Forelimb muscle (tissue), 1 donor: ENCODE measurements around the gene RNF208. TPM values are rescaled to one million over a fixed set of nuclear protein-coding genes. Genes with fewer than 3 reads are reported as not detected.

Experiments used
- DNase-seq: peaks from one replicate; pipeline ENCODE4 v3.0.0-alpha.2; 2013; ENCODE audit warnings: low read depth
- polyA plus RNA-seq: library from polyadenylated mRNA; unstranded; fragments of 120-200 nt; gene quantifications from one replicate; pipeline ENCODE4 v1.2.1, GENCODE V29; 2013; ENCODE audit not compliant: insufficient read length

RNF208 gene
- polyA plus RNA-seq, 1 donor, result 2.5 TPM

DNA sequence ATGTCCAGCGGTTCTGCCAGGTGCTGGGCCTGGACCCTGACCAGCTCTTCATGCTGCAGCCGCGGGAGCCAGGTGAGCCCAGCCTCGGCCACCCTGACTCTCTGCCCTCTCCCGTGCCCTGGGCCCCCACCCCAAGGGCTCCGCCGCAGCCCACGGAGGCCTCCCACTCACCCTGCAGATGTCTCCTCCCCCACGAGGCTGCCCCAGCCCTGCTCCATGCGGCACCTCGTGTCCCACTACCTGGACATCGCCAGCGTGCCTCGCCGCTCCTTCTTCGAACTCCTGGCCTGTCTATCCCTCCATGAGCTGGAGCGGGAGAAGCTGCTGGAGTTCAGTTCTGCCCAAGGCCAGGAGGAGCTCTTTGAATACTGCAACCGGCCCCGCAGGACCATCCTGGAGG lies 7.4 kb downstream of the RNF208 start:
- DNase-seq, result no peak

DNA sequence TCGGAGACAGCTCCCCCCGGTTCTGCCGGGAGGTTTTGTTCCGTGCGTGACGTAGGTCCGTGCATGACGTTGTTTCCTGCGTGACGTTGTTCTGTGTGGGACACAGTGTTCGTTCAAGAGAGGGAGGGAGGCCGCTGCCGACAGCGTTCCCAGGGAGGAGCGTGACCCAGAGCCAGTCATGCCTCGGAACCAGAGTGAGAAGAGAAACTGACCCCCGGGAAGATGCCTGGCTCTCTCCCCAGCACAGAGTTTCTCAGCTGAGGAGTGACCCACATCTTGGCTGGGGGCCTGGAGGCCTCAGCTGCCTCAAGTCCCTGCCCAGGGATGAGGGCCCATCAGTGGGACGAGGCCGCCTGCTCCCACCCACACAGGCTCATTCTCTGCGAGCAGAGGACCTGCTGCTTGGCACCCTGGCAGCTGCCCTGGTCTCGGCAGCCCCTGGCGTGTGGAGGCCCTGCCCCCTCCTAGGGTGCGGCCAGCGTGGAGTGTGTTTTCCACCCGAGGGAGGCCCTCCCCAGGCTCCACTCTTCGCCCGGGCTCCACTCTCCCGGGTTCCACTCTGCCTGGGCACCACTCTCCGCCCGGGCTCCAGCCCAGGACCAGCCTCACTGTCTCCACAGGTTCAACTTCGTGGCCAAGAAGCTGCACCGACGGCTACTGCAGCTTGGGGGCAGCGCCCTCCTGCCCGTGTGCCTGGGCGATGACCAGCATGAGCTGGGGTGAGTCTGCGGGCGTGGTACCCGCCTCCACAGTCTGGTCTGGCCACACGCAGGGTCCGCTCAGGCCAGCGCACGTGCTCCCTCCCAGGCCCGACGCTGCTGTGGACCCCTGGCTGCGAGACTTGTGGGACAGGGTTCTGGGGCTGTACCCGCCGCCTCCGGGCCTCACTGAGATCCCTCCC lies 8.6 kb downstream of the RNF208 start:
- no peak for DNase-seq

DNA sequence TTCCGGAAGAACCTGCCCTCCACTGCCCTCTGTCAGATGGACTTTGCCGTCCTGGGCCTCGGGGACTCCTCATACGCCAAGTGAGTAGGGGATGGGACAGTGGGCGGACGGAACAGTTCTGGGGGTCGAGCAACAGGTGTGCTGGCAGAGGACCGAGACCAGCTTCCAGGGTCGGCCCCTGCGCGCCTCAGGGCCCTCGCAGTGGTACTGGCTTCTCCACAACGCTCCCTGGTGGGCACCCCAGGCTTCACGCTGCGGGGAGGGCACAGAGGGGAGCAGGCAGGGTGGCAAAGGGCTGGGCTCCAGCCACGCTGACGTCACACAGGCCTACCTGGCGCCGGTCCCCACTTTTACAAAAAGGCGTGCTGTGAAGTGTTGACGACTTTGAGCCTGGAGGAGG lies 9.5 kb downstream of the RNF208 start:
- DNase-seq, result no peak

DNA sequence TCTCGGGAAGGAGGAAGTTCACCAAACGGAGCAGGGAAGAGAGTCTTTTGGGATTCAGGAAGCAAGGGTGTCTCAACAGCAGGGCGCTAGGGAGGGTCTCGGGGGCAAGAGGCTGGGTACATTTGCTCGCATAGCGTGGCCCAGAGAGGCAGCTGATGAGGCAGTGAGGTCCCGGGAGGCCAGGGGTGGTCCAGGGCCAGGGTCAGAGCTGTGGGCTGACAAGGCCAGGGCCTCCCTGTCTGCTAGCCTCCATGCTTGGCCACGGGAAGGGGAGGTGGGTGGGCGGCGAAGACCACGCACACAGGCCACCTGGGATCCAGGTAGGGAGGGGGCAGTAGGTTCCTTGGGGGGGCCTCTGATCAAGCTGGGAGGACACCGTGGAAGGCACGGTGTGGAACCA lies 10.5 kb downstream of the RNF208 start:
- no peak for DNase-seq

DNA sequence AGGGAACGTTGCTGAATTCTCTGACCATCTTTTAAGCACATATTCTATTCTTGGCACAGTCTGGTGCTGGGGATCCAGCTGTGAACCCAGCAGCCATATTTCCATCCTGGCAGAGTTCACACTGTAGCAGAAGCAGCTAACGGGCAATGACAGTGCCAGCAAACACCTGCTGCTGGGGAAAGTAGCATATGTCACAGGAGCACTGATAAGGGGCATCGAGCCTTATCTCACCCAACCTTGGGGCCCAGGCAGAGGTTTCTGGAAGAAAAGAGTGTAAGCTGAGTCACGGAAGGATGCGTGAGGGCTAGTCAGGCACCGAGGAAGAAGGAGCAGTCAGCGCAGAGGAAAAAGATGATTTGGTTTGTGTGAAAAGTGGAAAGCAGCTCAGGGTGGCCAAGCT lies 15.4 kb downstream of the RNF208 start:
- DNase-seq, result no peak

DNA sequence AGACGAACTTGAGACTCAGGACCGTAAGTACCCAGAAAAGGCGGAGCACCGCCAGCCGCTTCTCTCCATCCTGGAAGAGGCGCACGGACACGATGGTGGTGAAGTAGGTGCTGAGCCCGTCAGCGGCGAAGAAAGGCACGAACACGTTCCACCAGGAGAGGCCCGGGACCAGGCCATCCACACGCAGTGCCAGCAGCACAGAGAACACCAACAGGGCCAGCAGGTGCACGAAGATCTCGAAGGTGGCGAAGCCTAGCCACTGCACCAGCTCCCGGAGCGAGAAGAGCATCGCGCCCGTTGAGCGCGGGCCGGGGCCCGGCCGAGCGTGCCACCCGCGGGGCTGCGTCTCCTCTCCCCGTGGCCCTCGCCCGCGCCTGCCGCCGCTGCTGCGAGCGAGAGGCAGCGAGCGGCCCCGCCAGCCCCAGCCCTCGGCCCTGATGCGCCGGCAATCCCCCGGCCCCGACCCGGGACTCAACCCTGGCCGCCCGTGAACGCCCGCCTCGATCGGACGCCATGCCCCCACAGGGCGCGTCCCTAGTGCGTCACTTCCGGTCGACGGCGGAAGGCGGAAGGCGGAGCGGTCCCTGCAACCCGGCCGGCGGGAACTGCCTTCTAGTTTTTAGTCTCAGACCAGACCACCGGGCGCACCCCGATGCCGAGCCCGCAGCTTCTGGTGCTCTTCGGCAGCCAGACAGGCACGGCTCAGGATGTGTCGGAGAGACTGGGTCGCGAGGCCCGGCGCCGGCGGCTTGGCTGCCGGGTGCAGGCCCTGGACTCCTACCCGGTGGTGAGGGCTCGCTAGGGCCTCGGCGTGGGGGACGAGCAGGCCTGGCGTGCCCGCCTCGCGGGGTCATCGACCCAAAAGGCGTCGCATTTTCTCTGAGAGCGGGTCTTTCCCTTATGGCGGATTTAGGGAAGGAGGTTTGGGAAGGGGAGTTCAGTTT lies 16.6 kb downstream of the RNF208 start, which contains the start of the genes NDOR1 and TMEM203:
Gene NDOR1, plus strand, starts transcription at position 575 of the 944 bp plus-strand sequence. Its CDS starts 78 bp downstream, at position 653.
Gene TMEM203, minus strand, starts transcription at position 523 of the 944 bp plus-strand sequence. Its CDS starts 234 bp downstream, at position 289.
- DNase-seq, result peak; percentile 56

DNA sequence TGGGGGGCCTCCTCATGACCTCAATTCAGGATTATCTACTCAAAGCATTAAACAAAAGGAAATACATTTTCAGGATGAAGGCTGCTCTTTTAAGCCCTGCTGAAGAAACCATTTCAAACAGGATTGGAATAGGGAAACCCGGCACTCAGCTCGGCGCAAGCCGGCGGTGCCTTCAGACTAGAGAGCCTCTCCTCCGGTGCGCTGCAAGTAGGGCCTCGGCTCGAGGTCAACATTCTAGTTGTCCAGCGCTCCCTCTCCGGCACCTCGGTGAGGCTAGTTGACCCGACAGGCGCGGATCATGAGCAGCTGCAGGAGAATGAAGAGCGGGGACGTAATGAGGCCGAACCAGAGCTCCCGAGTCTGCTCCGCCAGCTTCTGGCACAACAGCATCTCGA lies 17.3 kb downstream of the RNF208 start:
- no peak for DNase-seq

DNA sequence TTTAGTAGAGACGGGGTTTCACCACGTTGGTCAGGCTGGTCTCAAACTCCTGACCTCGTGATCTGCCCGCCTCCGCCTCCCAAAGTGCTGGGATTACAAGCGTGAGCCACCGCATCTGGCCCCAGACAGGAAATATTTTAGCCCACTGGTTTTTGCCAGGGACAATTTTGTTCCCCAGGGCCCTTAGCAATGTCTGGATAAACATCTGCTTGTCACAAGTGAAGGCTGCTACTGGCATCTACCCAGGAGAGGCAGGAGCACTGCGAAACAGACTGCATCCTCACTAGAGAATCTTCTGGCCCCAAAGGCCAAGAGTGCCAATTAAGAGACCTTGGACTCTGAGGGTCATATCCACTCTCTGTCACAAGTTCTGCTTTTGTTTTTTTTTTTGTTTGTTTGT lies 19.1 kb downstream of the RNF208 start:
- no peak for DNase-seq

DNA sequence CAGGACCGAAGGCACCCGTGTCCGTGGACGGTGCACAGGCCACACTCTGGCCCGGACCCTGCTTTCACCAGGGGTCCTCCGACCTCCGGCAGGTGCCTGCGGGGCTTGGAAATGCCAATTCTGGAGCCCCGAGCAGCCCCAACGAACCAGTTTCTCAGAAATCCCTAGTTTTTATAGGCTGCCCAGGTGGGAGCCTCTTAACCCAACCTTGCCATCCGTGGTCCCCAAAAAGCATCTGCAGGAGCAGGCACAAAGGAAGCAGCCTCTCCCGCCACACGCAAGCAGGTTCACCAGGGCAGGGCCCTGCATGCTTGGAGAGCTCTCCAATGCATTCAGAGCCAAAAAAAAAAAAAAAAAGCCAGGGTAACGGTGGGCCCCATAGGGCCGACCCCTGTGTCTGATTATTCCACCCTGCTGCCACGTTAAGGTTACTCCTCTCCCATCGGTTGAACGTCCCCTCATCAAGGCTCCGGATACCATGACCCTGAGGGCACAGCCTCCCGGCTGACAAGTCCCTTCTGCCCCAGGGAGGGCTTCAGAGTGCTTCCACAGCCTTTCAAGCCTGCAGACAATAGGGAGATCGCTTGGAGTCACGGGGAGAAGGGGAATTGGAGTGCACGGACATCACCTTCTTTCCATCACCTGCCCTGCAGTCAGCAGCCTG lies 20.7 kb downstream of the RNF208 start:
- no peak for DNase-seq

DNA sequence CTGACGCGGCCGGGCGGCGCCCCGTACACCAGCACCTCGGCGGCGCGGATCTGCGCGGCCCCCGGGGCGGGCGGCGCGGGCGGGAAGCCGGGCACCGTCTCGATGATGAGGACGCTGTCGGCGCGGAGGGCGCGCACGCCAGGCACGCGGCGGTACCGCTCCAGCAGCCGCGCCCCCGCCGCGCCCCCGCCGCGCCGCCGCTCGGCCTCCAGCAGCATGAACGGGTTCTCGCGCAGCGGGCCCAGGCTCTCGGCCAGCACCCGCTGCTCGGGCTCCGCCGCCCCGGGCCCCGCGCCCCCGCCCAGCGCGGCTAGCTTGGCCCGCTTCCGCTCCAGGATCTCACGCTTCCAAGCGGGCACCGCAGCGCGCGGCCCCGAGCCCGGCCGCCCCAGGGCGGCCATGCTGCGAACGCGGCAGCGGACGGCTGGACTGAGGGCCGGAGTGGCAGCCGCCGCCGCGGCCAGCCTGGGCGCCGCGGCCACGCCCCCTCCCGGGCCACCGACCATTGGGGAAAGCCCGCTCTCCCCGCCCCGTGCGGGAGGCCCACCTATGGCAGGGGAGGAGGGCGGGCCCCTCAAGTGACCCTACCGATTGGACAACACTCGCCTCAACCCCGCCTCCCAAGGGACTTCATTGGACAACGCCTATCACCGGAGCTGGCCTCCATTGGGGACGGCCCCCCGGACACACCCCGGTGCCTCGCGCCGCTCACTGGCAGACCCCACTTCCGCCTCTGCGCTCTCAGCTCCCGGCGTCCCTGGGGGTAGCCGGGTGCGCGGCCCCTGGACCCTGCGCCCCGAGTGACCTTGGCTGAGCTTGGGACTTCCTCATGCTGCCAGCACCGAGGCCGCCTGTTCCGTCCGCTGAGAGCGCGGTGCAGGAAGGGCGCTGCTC lies 21.5 kb downstream of the RNF208 start, which contains the start of gene TPRN:
Gene TPRN, minus strand, starts transcription at position 431 of the 894 bp plus-strand sequence. Its CDS starts 30 bp downstream, at position 401.
- peak; percentile 89 for DNase-seq

DNA sequence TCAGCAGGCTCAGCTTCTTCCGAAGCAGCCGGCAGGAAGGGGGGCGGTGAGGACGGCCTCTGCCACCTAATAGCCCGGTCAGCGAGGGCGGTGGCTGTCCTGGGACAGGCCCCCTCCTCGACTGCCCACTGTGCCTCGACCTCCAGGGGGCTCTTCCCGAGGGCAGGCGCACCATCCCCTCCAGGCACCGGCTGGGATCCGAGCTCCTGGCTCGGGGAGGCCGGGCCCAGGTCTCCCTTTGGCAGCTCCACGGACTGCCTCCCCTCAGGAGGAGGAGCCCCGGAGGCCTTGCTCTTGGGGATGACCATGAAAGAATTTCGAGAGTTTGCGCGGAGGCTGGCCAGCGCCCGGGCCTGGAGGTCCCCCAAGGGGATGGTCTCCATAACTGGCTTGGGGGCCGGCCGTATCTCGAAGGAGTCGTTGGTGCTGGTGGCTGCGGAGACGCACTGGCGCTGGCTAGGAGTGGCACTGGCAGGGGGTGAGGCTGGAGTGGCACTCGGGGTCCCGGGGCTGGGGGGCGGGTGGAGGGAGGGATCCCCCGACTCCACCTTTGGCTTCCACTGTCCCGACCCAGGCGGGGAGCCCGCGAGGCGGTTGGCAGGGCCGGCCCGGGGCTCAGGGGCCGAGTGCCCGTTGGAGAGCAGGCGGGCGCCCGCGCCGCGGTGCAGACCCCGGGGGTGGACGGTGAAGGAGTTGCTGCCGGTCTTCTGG lies 22.5 kb downstream of the RNF208 start:
- no peak for DNase-seq

DNA sequence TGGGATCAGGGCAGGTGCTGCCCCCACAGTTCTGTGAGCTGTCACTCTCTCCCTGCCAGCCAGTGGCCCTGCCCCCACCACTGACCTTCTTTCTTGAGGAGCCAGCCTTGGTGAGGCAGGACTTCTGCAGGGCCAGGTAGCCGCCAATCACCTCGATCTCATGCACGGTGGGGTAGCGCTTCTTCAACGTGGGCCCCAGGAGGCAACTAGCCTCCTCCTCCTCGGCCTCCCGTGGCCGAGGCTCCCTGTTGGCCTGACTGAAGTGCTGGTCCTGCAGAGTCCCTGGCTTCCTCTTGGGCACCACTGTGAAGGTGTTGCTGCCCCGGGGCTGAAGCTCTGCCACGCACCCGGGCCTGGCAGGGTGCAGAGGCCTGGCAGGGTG lies 23.1 kb downstream of the RNF208 start:
- DNase-seq, result no peak

DNA sequence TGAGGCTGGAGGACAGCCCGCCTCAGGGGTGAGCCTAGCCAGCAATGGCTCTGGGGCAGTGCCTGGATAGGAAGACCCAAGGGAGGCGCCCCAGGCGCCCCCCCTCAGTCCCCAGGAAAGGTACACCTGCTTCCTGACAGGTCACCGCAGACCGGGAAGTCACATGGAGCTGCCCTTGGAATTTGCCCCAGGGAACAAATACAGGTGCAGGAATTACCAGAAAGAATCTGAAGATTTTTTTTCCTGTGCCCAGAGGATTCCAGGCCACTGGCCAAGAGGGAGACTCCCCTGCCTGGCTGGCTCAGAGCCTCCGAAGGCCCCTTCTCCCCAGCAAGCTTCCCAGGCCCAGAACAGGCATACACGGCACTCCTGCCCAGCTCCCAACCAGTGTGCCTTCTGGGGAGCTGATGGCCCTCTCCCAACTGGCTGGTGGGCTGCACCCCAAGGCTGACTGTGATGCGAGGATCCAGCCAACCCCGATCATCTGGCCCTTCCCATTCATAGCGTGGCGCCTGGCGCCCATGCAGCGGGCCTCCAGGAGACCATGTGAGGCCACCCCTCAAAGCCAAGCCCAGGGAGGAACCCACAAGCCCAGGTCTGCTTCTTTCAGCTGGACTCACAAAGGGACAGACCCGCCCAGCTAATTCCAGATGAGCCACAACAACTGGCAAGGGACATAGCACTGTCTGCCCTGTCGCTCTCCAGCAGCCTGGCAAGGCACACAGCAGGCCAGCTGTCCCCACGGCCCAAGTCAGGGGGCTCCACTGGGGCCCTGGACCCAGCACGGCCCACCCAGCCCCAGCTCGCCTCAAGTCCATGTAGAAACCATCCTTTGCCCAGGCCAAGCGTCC lies 23.8 kb downstream of the RNF208 start:
- no peak for DNase-seq

DNA sequence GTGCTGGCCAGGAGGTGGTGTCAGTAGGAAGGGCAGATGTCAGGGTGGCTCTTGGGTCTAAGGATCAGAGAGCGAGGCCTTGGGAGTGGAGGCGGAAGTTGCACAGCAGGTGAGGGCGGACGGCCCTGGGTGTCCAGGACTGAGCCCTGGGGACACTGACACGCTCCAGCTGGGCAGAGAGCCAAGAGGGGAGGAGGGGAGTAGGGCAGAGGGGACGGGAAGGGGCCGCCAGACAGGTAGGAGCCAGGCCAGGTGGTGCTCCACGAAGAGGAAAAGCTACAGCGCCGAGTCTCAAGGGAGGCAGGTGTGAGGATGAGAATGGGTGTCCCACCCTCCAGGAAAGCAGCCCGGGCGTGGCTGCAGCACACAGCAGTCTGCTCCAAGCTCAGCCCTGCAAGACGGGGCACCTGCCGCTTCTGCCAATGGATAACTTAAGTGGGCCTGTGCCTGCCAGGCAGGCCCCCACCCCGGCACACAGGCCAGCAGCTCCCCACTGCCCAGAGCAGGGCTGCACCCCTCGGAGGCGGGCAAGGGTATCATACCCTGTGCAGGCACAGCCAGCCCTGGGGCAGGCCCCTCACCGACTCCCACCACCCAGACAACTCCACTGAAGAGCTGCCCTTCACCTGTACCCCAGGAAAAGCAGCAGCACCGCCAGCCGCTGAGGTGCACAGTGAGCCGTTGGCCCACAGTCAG lies 26.4 kb downstream of the RNF208 start:
- no peak for DNase-seq

DNA sequence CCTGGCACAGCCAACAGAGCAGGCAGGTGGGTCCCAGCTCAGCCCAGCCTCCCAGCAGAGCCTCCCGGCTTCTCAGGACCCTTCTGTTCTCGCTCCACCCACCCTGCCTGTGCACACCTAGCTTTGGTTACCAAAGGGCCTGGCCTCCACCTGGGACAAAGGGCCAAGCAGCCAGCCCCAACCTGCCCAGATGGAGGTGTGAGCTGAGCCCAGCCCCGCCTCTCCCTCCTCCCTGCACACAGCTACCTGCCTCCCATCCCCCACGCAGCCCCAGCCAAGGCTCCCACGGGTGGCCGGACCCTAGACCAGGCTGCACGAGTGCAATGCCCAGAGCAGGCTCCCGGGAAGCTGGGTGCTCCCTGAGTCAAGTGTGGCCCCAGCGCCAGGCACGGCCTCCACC lies 27.1 kb downstream of the RNF208 start:
- no peak for DNase-seq

DNA sequence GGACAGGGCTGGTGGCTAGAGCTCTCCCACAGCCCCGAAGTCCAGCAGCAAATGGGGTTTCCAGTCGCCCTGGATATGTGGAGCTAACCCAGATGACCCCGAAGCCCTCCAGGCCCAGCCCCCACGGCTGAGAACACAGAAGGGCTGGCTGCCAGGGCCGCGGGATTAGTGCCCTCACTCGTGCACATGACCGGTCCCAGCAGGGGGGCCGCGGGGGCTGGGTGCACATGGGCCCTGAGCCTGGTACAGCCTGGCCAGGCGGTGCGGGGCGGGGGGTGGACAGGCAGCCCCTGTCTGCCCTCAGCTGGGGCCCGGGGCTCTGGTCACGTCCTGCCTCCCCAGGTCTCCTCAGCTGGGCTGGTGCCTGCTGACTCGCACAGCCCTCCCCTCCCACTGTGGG lies 27.7 kb downstream of the RNF208 start:
- no peak for DNase-seq

DNA sequence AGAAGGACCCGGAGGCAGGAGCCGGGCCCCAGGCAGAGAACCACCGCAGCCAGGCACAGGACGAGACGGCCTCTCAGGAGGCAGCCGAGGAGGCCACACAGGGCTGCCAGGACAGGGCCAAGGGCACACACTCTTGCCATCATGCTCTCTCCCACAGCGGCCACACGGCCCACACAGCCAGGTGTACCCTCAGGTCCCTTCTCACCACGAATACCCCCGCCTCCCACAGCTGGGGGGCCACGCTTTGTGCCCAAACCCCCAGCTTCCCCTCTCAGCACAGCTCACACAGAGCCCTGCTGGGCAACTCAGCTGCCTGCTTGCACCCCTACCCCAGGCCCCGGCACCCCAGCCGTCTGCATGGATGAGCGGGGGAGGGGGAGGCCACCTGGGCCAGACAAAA lies 28.3 kb downstream of the RNF208 start:
- no peak for DNase-seq

DNA sequence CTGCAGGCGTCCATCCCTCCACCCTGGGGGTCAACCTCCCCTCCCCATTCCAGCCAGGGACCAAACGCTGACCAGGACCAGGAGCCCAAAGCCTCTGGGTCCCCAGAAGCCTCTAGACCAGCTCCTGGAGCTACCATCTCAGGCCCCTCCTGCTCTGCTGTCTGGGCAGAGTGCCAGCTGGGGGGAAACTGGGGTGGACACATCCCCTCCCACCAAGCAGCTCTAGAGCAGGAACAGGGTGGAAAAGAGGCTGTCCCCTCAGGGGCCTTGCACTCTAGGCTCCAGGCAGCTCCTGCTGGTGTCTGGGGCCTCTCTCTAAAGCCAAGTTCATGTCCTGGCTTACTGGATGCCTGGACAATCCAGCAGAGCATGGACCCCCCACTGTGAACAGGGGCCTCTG lies 29.2 kb downstream of the RNF208 start:
- DNase-seq, result no peak

DNA sequence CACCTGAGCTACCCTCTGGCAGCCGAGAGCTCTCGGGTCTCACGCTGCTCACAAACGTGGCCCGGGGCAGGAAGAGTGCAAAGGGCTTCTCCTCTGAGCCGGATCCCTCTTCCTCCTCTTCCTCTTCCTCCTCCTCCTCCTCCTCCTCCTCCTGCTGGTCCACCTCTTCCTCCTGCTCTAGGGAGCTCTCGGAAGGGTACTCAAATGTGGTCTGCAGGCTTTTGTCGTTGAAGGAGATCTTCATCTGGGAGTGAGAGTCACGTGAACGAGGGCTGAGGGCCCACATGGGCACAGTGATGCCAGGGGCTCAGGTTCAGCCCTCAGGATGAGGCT lies 29.6 kb downstream of the RNF208 start:
- no peak for DNase-seq
